ENCODE data around the gene CD247. TPM values are rescaled to one million over a fixed set of nuclear protein-coding genes. Genes with fewer than 3 reads are reported as not detected.

The CD247 gene
- total RNA-seq, 3 donors from 2014 or later (not counting 1 experiment from before 2014, with no cell fraction given): 1,027 to 1,374 (median 1,309) TPM

- ATAC-seq (no peak), DNase-seq (no peak)
- intact Hi-C loops (cut with micrococcal nuclease): no loop called here
- Mint-ChIP-seq H3K27me3 (ENCODE audit: low read depth in 2 of 2) (no peaks in the 10 kb centered on the region), H3K9me3 (no peaks in the 10 kb centered on the region), H3K4me3 (peak overlapping the region; percentile 77), H3K27ac (peak overlapping the region; percentile 91 to 100), H3K36me3 (peaks cover 42% of the 10 kb centered on the region), H3K4me1 (peaks cover 98 to 100% of the 10 kb centered on the region in 2 donors)
- peaks cover 86% of the 10 kb centered on the region for H3K4me1 ChIP-seq (ENCODE audit: control insufficient read depth, insufficient read depth, low read length)
- peaks cover 77% of the 10 kb centered on the region for H3K36me3 ChIP-seq (ENCODE audit: control insufficient read depth, insufficient read depth, low read length)
- H3K4me3 ChIP-seq (ENCODE audit: low read length): no peak overlapping the region
- H3K27me3 ChIP-seq (ENCODE audit: control insufficient read depth, insufficient read depth, low read length): no peaks in the 10 kb centered on the region
- TF ChIP-seq, protein P1, sequence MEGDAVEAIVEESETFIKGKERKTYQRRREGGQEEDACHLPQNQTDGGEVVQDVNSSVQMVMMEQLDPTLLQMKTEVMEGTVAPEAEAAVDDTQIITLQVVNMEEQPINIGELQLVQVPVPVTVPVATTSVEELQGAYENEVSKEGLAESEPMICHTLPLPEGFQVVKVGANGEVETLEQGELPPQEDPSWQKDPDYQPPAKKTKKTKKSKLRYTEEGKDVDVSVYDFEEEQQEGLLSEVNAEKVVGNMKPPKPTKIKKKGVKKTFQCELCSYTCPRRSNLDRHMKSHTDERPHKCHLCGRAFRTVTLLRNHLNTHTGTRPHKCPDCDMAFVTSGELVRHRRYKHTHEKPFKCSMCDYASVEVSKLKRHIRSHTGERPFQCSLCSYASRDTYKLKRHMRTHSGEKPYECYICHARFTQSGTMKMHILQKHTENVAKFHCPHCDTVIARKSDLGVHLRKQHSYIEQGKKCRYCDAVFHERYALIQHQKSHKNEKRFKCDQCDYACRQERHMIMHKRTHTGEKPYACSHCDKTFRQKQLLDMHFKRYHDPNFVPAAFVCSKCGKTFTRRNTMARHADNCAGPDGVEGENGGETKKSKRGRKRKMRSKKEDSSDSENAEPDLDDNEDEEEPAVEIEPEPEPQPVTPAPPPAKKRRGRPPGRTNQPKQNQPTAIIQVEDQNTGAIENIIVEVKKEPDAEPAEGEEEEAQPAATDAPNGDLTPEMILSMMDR (IDR thresholded peaks at IDR 0.05): no peak
- WGBS (ENCODE audit: insufficient coverage): 46% methylated on average over 3 of the region's 3 CpGs
- peak overlapping the region; percentile 97 for H3K27ac ChIP-seq (ENCODE audit: low read length)
- no peaks in the 10 kb centered on the region for H3K9me3 ChIP-seq (ENCODE audit: control insufficient read depth, insufficient read depth, low read length)
Measured at GRCh38 chr1:167504467-167504827, 13.9 kb downstream of the CD247 start.

DNA sequence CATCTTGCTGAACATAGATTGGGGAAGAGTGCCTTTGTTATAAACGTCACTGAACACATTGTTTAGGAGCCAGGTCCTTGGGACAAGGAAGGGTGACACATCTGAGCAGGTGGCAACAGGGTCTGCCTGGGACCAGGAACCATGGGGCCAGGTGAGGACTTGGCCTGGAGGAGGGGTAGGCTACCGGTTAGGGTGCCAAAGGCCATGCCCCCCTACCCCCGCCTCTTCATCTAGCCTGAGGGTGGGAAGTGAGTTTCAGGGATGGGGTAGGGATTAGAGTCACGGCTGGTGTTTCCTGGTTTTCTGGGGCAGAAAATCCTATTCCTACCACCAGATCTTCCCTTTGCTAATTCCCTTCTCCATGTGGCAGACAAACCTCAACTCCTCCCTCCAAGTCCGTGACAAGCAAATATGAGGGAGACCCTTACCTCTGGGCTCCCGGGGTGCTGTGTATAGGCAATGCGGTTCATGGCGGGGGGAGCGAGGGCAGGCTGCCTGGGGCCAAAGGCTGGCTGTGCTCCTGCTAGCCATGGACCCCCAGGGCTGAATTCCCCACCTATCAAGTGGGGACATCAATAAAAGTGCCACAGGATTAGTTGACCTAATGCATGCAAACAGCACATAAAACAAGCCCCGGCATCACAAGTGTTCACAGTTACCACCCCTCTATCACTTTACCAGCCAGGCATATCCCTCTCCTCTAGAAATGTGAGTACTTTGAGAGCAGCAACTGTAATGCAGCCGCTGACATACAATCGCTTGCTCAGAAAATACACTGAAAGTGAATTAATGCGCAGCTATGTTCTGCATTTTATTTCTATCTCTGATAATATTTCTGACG lies 14.5 kb downstream of the CD247 start:
- Histone ChIP-seq H3K27me3 (ENCODE audit: control insufficient read depth, insufficient read depth, low read length) (no peaks in the 10 kb centered on the region), H3K36me3 (ENCODE audit: control insufficient read depth, insufficient read depth, low read length) (peaks cover 79% of the 10 kb centered on the region), H3K27ac (ENCODE audit: low read length) (peak overlapping the region; percentile 97), H3K9me3 (ENCODE audit: control insufficient read depth, insufficient read depth, low read length) (no peaks in the 10 kb centered on the region), H3K4me3 (ENCODE audit: low read length) (no peak overlapping the region), H3K4me1 (ENCODE audit: control insufficient read depth, insufficient read depth, low read length) (peaks cover 87% of the 10 kb centered on the region)
- Mint-ChIP-seq H3K4me3 (peak overlapping the region; percentile 77), H3K4me1 (peaks cover 99 to 100% of the 10 kb centered on the region in 2 donors), H3K27me3 (ENCODE audit: low read depth in 2 of 2) (no peaks in the 10 kb centered on the region), H3K36me3 (peaks cover 42% of the 10 kb centered on the region), H3K27ac (peak overlapping the region; percentile 91 to 100), H3K9me3 (no peaks in the 10 kb centered on the region)
- TF ChIP-seq, protein P1 (IDR thresholded peaks at IDR 0.05): no peak
- intact Hi-C loops (cut with micrococcal nuclease): no loop called here
- 73% methylated on average over 12 of the region's 14 CpGs for WGBS (ENCODE audit: insufficient coverage)
- ATAC-seq (peak in 1 of 3 donors; percentile 8), DNase-seq (peak; percentile 9 to 19)

DNA sequence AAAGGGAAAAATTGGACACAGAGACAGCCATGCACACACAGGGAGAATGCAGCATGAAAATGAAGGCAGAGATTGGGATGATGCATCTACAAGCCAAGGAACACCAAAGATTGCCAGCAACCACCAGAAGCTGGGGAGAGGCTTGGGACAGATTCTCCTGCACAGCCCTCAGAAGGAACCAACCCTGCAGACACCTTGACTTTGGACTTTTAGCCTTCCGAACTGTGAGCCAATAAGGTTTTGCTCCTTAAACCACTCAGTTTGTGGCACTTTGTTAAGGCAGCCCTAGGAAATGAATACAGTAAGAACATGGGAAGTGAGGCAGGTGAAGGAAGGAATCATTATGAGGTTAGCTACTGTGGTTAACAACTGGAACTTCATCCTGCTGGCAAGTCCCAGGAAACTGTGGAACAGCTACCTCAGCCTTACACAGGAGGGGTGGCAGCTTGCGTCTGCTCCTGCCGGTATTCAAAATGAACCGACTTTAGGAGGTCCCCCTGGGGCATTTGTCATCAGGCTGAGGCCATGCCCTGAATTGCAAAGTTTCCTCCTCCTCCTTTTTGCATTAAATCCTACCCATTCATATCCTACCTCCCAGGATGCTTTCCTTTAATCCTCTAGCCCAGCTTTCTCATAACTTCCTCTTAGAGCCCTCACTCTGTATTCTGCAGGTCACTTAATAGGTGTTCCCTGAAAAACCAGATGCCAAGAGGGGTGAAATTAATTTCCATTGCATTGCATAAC lies 15.4 kb downstream of the CD247 start:
- Mint-ChIP-seq H3K4me3 (peak overlapping the region; percentile 77), H3K4me1 (peaks cover 99 to 100% of the 10 kb centered on the region in 2 donors), H3K27ac (peak overlapping the region; percentile 91 to 100), H3K27me3 (ENCODE audit: low read depth in 2 of 2) (no peaks in the 10 kb centered on the region), H3K36me3 (peaks cover 39% of the 10 kb centered on the region), H3K9me3 (no peaks in the 10 kb centered on the region)
- H3K36me3 ChIP-seq (ENCODE audit: control insufficient read depth, insufficient read depth, low read length): peaks cover 79% of the 10 kb centered on the region
- TF ChIP-seq, protein P1 (IDR thresholded peaks at IDR 0.05): no peak
- H3K27ac ChIP-seq (ENCODE audit: low read length): peak overlapping the region; percentile 97
- H3K4me1 ChIP-seq (ENCODE audit: control insufficient read depth, insufficient read depth, low read length): peaks cover 89% of the 10 kb centered on the region
- intact Hi-C loops (cut with micrococcal nuclease): no loop called here
- no peaks in the 10 kb centered on the region for H3K9me3 ChIP-seq (ENCODE audit: control insufficient read depth, insufficient read depth, low read length)
- H3K27me3 ChIP-seq (ENCODE audit: control insufficient read depth, insufficient read depth, low read length): no peaks in the 10 kb centered on the region
- DNase-seq: peak in 1 of 2 donors; percentile 15
- WGBS (ENCODE audit: insufficient coverage): 34% methylated on average over 4 of the region's 4 CpGs
- no peak overlapping the region for H3K4me3 ChIP-seq (ENCODE audit: low read length)
- no peak for ATAC-seq
